Parathyroid adenoma (tissue), 2 donors: ENCODE results near the gene FASLG.

ENCODE experiments used
- H2AFZ ChIP-seq: fragments of 300-600 bp; sonication (generic); one replicate; pipeline ENCODE4 v1.7.0; 2017; ENCODE audit warnings: antibody characterized with exemption, mild to moderate bottlenecking
- H3K27ac ChIP-seq: fragments of 300-600 bp; sonication (generic); one replicate; pipeline ENCODE4 v1.7.0; 2017
- H3K27me3 ChIP-seq: fragments of 300-600 bp; sonication (generic); one replicate; pipeline ENCODE4 v1.7.0; 2017; ENCODE audit warnings: low read length; ENCODE audit not compliant: control insufficient read depth, insufficient read depth
- H3K36me3 ChIP-seq: fragments of 300-600 bp; sonication (generic); one replicate; pipeline ENCODE4 v1.7.0; 2017; ENCODE audit warnings: low read length; ENCODE audit not compliant: control insufficient read depth, insufficient read depth
- H3K4me1 ChIP-seq: fragments of 300-600 bp; sonication (generic); one replicate; pipeline ENCODE4 v1.7.0; 2017; ENCODE audit warnings: control low read depth
- H3K4me2 ChIP-seq: fragments of 300-600 bp; sonication (generic); one replicate; pipeline ENCODE4 v1.7.0; 2017; ENCODE audit warnings: low read length
- H3K4me3 ChIP-seq: fragments of 300-600 bp; sonication (generic); one replicate; pipeline ENCODE4 v1.7.0; 2017; ENCODE audit warnings: low read depth, low read length
- H3K79me2 ChIP-seq: fragments of 300-600 bp; sonication (generic); one replicate; pipeline ENCODE4 v1.7.0; 2017; ENCODE audit warnings: control low read depth
- H3K9ac ChIP-seq: fragments of 300-600 bp; sonication (generic); one replicate; pipeline ENCODE4 v1.7.0; 2017; ENCODE audit warnings: mild to moderate bottlenecking
- H3K9me3 ChIP-seq: fragments of 300-600 bp; sonication (generic); one replicate; pipeline ENCODE4 v1.7.0; 2017; ENCODE audit warnings: low read length; ENCODE audit not compliant: control insufficient read depth
- CTCF ChIP-seq: fragments of 300-600 bp; sonication (generic); IDR thresholded peaks from one replicate; pipeline ENCODE4 v1.7.0; 2017; ENCODE audit warnings: antibody characterized with exemption, mild to moderate bottlenecking
- donor health status: primary hyperparathyroidism.

The FASLG gene

GRCh38 chr1:172669011-172669410 lies 10.1 kb downstream of the FASLG start:
- Histone ChIP-seq H2AFZ (no peak overlapping the region), H3K27me3 (no peaks in the 10 kb centered on the region), H3K4me2 (no peak overlapping the region), H3K27ac (no peak overlapping the region), H3K9me3 (no peaks in the 10 kb centered on the region), H3K4me1 (no peaks in the 10 kb centered on the region), H3K9ac (no peak overlapping the region), H3K4me3 (no peak overlapping the region), H3K36me3 (no peaks in the 10 kb centered on the region), H3K79me2 (no peaks in the 10 kb centered on the region)
- TF ChIP-seq CTCF: no peak

GRCh38 chr1:172670316-172670715 lies 11.4 kb downstream of the FASLG start:
- H3K79me2 ChIP-seq: no peaks in the 10 kb centered on the region
- no peak overlapping the region for H3K4me3 ChIP-seq
- no peak overlapping the region for H3K9ac ChIP-seq
- no peaks in the 10 kb centered on the region for H3K27me3 ChIP-seq
- no peak overlapping the region for H2AFZ ChIP-seq
- H3K36me3 ChIP-seq: no peaks in the 10 kb centered on the region
- no peaks in the 10 kb centered on the region for H3K9me3 ChIP-seq
- H3K4me1 ChIP-seq: peaks cover 3% of the 10 kb centered on the region
- no peak overlapping the region for H3K27ac ChIP-seq
- no peak overlapping the region for H3K4me2 ChIP-seq
- TF ChIP-seq CTCF: no peak

DNA sequence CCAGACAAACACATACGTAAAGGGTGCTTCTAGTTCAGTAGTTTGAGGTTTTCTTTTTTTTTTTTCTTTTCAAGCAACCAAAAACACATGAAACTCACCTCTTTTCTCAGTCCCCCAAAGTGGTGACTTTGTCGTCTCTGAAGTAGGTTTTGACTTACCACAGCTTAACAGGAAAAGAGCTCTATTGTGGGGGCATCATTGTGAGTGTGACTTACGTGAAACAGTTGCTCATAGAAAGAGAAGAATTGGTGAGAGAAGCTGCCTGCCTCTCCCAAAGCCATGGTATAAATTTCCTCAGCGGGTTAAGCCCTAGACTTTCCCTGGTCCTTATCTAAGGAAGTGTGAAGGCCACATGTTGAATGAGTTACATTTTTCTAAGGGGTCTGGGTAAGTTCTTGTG lies 11.9 kb downstream of the FASLG start:
- H3K9me3 ChIP-seq: no peaks in the 10 kb centered on the region
- no peak overlapping the region for H3K4me2 ChIP-seq

DNA sequence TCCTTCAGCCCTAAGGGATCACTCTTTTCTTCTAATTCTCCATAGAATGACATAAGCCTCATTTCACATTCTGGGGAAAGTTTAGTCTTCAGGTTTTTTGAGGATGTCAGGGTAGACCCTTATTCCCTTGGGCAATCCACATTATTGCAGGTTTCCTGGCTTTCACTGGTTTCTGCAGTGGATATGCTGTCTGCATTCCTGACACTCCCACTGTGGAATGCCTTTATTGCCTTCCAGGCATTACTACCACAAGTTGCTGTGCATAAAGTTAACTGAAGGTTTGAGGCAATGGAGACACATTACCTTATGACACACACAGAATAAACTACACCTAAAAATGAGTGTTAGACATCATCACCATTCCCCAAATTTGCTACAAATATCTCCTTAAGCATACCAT lies 12.7 kb downstream of the FASLG start:
- H3K27ac ChIP-seq: no peak overlapping the region
- H3K4me3 ChIP-seq: no peak overlapping the region
- H3K27me3 ChIP-seq: no peaks in the 10 kb centered on the region
- H3K79me2 ChIP-seq: no peaks in the 10 kb centered on the region
- H3K9me3 ChIP-seq: no peaks in the 10 kb centered on the region
- peaks cover 3% of the 10 kb centered on the region for H3K4me1 ChIP-seq
- no peak overlapping the region for H3K9ac ChIP-seq
- no peak overlapping the region for H3K4me2 ChIP-seq
- H2AFZ ChIP-seq: no peak overlapping the region
- H3K36me3 ChIP-seq: no peaks in the 10 kb centered on the region
- TF ChIP-seq CTCF: no peak

More for the DNA sequence above, 11.9 kb downstream of the FASLG start:
- H3K79me2 ChIP-seq: no peaks in the 10 kb centered on the region
- no peak overlapping the region for H2AFZ ChIP-seq
- H3K4me1 ChIP-seq: peaks cover 3% of the 10 kb centered on the region
- no peak overlapping the region for H3K4me3 ChIP-seq
- no peaks in the 10 kb centered on the region for H3K36me3 ChIP-seq
- no peak for TF ChIP-seq CTCF
- no peaks in the 10 kb centered on the region for H3K27me3 ChIP-seq
- no peak overlapping the region for H3K27ac ChIP-seq
- H3K9ac ChIP-seq: no peak overlapping the region

GRCh38 chr1:172672720-172673119 lies 13.8 kb downstream of the FASLG start:
- Histone ChIP-seq H2AFZ (no peak overlapping the region), H3K4me3 (no peak overlapping the region), H3K27ac (no peak overlapping the region), H3K4me1 (peaks cover 3% of the 10 kb centered on the region), H3K36me3 (no peaks in the 10 kb centered on the region), H3K27me3 (no peaks in the 10 kb centered on the region), H3K9ac (no peak overlapping the region), H3K79me2 (no peaks in the 10 kb centered on the region), H3K4me2 (no peak overlapping the region), H3K9me3 (no peaks in the 10 kb centered on the region)
- no peak for TF ChIP-seq CTCF
